Naive B cell (primary cell): ENCODE results near the gene CHAD. TPM values are rescaled to one million over a fixed set of nuclear protein-coding genes. Genes with fewer than 3 reads are reported as not detected.

ENCODE experiments used
- ATAC-seq, 2 donors: fragments of 150-1000 bp; cut with Tn5 transposase; 2 replicates each; pipeline ENCODE4 v1.10.0; 2021; ENCODE audit warnings: low read depth in 2 of 2, mild to moderate bottlenecking in 2 of 2, moderate library complexity in 2 of 2
- DNase-seq: peaks from one replicate; pipeline ENCODE4 v3.0.0; 2022
- H3K27ac Mint-ChIP-seq, 6 donors: one replicate each; pipeline ENCODE4 v1.8.0; 2020 to 2022; ENCODE audit warnings: mild to moderate bottlenecking in 6 of 6, mixed read lengths in 6 of 6, moderate library complexity in 5 of 6, inconsistent platforms in 2 of 6
- H3K27me3 Mint-ChIP-seq, 3 donors: one replicate each; pipeline ENCODE4 v1.8.0; 2021 to 2022; ENCODE audit warnings: mixed read lengths in 3 of 3, mild to moderate bottlenecking in 1 of 3
- H3K36me3 Mint-ChIP-seq, 2 donors: one replicate each; pipeline ENCODE4 v1.8.0; 2020 to 2022; ENCODE audit warnings: mixed read lengths in 2 of 2, inconsistent platforms in 1 of 2, mild to moderate bottlenecking in 1 of 2
- H3K4me1 Mint-ChIP-seq, 3 donors: one replicate each; pipeline ENCODE4 v1.8.0; 2020 to 2022; ENCODE audit warnings: mixed read lengths in 3 of 3, inconsistent platforms in 1 of 3, mild to moderate bottlenecking in 1 of 3, moderate library complexity in 1 of 3
- H3K4me3 Mint-ChIP-seq, 8 donors: one replicate each; pipeline ENCODE4 v1.8.0; 2020 to 2022; ENCODE audit warnings: mild to moderate bottlenecking in 8 of 8, mixed read lengths in 8 of 8, moderate library complexity in 8 of 8, inconsistent platforms in 2 of 8
- H3K9me3 Mint-ChIP-seq, 7 donors: one replicate each; pipeline ENCODE4 v1.8.0; 2020 to 2022; ENCODE audit warnings: mixed read lengths in 7 of 7, mild to moderate bottlenecking in 5 of 7, inconsistent platforms in 2 of 7, moderate library complexity in 1 of 7
- polyA plus RNA-seq, 6 donors: library from polyadenylated mRNA; unstranded; fragments of 300-500 nt; fragmentation: Illumina TruSeq; gene quantifications; one replicate each; pipeline ENCODE4 v1.2.3, GENCODE V29; 2021; ENCODE audit warnings: low read depth in 6 of 6

The CHAD gene
- polyA plus RNA-seq, 6 donors from 2014 or later = 0.14 to 0.24 (median 0.16) TPM; not detected in 3

GRCh38 chr17:50505591-50506130 is 37.0 kb upstream of the CHAD start:
- ATAC-seq (no peak), DNase-seq (no peak)
- peak overlapping the region in 2 of 8 donors; percentile 6 to 88 for H3K4me3 Mint-ChIP-seq
- H3K36me3 Mint-ChIP-seq = no peaks in the 10 kb centered on the region
- peak overlapping the region in 1 of 6 donors; percentile 72 for H3K27ac Mint-ChIP-seq
- peaks cover 8 to 17% (median 12%) of the 10 kb centered on the region in 3 donors for H3K4me1 Mint-ChIP-seq
- peaks cover 0 to 14% (median 0%) of the 10 kb centered on the region in 3 donors for H3K27me3 Mint-ChIP-seq
- no peaks in the 10 kb centered on the region for H3K9me3 Mint-ChIP-seq

- Mint-ChIP-seq H3K4me3 (no peak overlapping the region), H3K9me3 (no peaks in the 10 kb centered on the region), H3K4me1 (no peaks in the 10 kb centered on the region), H3K27ac (no peak overlapping the region), H3K27me3 (peaks cover 0 to 14% (median 0%) of the 10 kb centered on the region in 3 donors), H3K36me3 (no peaks in the 10 kb centered on the region)
- ATAC-seq (no peak), DNase-seq (no peak)
Measured at GRCh38 chr17:50502301-50502990, 33.8 kb upstream of the CHAD start.

GRCh38 chr17:50501054-50501453 is 32.4 kb upstream of the CHAD start:
- DNase-seq = no peak
- H3K27me3 Mint-ChIP-seq = peaks cover 0 to 14% (median 0%) of the 10 kb centered on the region in 3 donors
- no peak for ATAC-seq
- H3K4me1 Mint-ChIP-seq = no peaks in the 10 kb centered on the region
- no peak overlapping the region for H3K4me3 Mint-ChIP-seq
- H3K9me3 Mint-ChIP-seq = no peaks in the 10 kb centered on the region
- H3K36me3 Mint-ChIP-seq = no peaks in the 10 kb centered on the region
- no peak overlapping the region for H3K27ac Mint-ChIP-seq

DNA sequence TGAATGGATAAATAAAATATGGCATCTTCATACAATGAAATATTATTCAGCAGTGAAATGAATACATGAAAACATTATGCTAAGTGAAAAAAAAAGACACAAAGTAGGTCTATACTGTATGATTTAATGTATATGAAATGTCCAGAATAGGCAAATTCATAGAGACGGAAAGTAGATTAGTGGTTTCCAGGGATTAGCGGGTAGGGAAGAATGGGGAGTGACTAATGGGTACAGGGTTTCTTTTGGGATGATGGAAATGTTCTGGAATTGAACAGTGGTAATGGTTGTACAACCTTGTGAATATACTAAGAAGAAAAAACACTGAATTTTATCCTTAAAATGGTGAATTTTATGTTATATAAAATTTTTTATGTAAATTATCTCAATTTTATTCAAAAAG is 31.0 kb upstream of the CHAD start:
- Mint-ChIP-seq H3K27me3 (peaks cover 0 to 8% (median 0%) of the 10 kb centered on the region in 3 donors), H3K4me1 (no peaks in the 10 kb centered on the region), H3K4me3 (no peak overlapping the region)

DNA sequence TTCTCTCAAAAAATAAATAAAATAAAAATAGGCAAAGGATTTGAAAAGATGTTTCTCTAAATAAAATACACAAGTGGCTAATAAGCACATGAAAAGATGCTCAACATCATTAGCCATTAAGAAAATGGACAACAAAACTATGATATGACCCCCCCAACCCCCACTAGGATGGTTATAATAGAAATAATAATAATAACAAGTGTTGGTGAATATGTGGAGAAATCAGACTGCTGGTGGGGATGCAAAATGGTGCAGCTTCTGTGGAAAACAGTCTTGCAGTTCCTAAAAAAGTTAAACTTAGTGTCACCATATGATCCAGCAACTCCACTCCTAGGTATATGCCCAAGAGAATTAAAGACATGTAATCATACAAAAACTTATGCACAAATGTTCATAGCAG is 30.6 kb upstream of the CHAD start:
- ATAC-seq = no peak
- no peak overlapping the region for H3K27ac Mint-ChIP-seq
- H3K27me3 Mint-ChIP-seq = peaks cover 0 to 4% (median 0%) of the 10 kb centered on the region in 3 donors
- no peak for DNase-seq
- H3K4me1 Mint-ChIP-seq = no peaks in the 10 kb centered on the region
- H3K9me3 Mint-ChIP-seq = no peaks in the 10 kb centered on the region
- no peaks in the 10 kb centered on the region for H3K36me3 Mint-ChIP-seq
- no peak overlapping the region for H3K4me3 Mint-ChIP-seq

More for the DNA sequence above, 31.0 kb upstream of the CHAD start:
- Mint-ChIP-seq H3K36me3 (no peaks in the 10 kb centered on the region), H3K9me3 (no peaks in the 10 kb centered on the region), H3K27ac (no peak overlapping the region)
- ATAC-seq (no peak), DNase-seq (no peak)

DNA sequence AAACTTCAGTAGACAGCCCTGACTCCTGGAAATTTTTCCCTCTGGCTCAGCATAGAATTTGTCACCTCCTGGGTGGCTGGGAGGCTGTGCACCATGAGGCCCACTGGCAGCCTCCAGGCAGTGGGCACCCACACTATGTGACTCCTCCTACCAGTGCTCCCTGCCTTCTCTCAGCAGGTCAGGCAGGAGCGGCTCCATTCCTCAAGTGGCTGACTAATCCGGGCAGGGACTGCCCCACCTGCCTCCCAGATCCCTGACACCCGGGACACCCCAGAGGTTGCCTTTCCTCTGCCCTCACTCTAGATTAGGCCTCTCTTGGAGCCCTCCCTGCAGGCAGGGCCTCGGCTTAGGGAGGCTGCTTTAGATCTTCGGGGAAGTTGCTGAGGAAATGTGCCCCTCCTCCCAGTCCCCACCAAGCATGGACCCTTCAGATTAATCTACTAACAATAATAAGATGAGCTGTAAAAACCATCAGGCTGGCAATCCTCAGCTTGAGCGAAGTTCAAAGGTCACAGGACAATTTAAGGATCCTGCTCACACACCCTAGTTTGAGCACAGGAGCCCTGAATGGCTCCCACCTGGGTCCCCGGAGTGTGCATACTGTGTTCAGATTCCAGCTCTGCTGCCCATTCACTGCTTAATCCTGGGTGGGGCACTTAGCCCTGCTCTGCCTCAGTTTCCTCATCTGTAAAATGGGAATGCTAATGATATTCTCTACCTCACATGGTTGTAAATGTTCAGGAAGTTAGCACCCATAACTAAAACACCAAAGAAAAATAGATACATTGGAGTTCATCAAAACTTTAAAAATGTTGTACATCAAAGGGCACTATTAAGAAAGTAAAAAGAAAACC is 29.6 kb upstream of the CHAD start:
- H3K36me3 Mint-ChIP-seq = no peaks in the 10 kb centered on the region
- DNase-seq = no peak
- H3K27me3 Mint-ChIP-seq = peaks cover 0 to 4% (median 0%) of the 10 kb centered on the region in 3 donors
- H3K27ac Mint-ChIP-seq = no peak overlapping the region
- H3K4me1 Mint-ChIP-seq = no peaks in the 10 kb centered on the region
- ATAC-seq = no peak
- H3K9me3 Mint-ChIP-seq = no peaks in the 10 kb centered on the region
- H3K4me3 Mint-ChIP-seq = no peak overlapping the region

DNA sequence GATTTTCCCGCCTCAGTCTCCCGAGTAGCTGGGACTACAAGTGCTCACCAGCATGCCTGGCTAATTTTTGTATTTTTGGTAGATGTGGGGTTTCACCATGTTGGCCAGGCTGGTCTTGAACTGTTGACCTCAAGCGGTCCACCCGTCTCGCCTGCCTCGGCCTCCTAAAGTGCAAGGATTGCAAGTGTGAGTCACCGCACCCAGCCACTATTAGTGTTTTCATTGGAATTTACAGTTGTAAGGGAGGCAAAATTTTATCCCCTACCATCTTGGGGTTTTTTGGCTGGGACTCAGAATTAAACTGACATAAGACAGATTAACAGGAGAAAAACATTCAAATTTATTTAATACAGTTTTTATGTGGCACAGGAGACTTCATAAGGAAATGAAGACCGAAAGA is 27.2 kb upstream of the CHAD start:
- no peaks in the 10 kb centered on the region for H3K36me3 Mint-ChIP-seq
- H3K27me3 Mint-ChIP-seq = no peaks in the 10 kb centered on the region
- H3K4me1 Mint-ChIP-seq = no peaks in the 10 kb centered on the region
- H3K27ac Mint-ChIP-seq = peak overlapping the region in 1 of 6 donors; percentile 54
- no peaks in the 10 kb centered on the region for H3K9me3 Mint-ChIP-seq
- no peak for DNase-seq
- no peak for ATAC-seq
- no peak overlapping the region for H3K4me3 Mint-ChIP-seq

DNA sequence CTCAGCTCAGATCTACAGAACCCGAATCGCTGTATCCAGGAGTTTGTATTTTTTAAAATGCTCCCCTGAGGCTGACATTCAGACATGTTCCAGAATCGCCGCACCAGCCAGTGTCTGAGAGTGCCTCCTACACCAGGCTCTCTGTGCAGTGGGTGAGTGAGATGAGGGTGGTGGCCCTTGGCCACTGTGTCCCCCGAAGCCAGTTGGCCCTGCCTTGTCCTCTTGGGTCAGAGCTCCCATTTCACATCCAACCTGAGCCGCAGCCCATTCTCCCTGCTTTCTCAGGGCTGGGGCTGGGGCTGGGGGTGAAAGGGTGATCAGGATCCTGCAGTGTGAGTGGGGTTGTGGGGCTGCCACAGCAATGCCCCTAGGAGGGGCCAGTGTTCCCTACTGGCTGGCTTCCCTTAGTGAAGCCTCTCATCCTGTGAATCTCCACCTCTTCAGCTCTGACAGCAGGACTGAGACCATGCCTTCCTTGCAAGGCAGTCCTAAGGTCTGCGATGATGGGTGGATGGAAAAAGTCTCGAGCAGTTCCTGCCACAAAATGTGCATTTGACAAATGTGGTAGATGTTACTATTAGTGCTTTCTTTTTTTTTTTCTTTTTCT is 26.6 kb upstream of the CHAD start:
- Mint-ChIP-seq H3K27ac (no peak overlapping the region), H3K36me3 (no peaks in the 10 kb centered on the region), H3K9me3 (no peaks in the 10 kb centered on the region), H3K27me3 (no peaks in the 10 kb centered on the region), H3K4me3 (no peak overlapping the region), H3K4me1 (no peaks in the 10 kb centered on the region)
- ATAC-seq (no peak), DNase-seq (no peak)

- H3K4me3 Mint-ChIP-seq = no peak overlapping the region
- DNase-seq = no peak
- no peaks in the 10 kb centered on the region for H3K36me3 Mint-ChIP-seq
- no peak overlapping the region for H3K27ac Mint-ChIP-seq
- H3K4me1 Mint-ChIP-seq = no peaks in the 10 kb centered on the region
- H3K27me3 Mint-ChIP-seq = no peaks in the 10 kb centered on the region
- H3K9me3 Mint-ChIP-seq = no peaks in the 10 kb centered on the region
- no peak for ATAC-seq
Measured at GRCh38 chr17:50493744-50494143, 25.1 kb upstream of the CHAD start.

DNA sequence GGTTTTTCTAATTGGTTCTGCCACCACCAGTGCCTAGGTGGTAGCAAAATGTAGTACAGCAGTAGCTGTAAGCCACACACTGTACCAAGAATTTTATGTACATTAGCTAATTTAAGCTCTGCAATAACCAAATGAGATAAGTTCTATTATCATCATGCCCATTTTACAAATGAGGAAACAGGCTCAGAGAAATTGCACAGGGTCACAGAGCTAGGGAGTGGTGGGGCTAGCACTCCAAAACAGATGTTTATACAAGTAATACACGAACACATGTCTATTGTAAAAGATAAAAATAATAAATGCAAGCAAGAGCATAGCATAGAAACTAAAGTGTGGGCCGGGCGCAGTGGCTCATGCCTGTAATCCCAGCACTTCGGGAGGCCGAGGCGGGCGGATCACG is 23.5 kb upstream of the CHAD start:
- Mint-ChIP-seq H3K4me3 (no peak overlapping the region), H3K36me3 (no peaks in the 10 kb centered on the region), H3K4me1 (no peaks in the 10 kb centered on the region), H3K9me3 (no peaks in the 10 kb centered on the region), H3K27ac (no peak overlapping the region), H3K27me3 (no peaks in the 10 kb centered on the region)
- ATAC-seq (no peak), DNase-seq (no peak)

- no peaks in the 10 kb centered on the region for H3K27me3 Mint-ChIP-seq
- DNase-seq (no peak), ATAC-seq (no peak)
- no peaks in the 10 kb centered on the region for H3K36me3 Mint-ChIP-seq
- H3K27ac Mint-ChIP-seq = no peak overlapping the region
- H3K4me1 Mint-ChIP-seq = no peaks in the 10 kb centered on the region
- no peak overlapping the region for H3K4me3 Mint-ChIP-seq
- H3K9me3 Mint-ChIP-seq = no peaks in the 10 kb centered on the region
Measured at GRCh38 chr17:50491505-50491904, 22.8 kb upstream of the CHAD start.

DNA sequence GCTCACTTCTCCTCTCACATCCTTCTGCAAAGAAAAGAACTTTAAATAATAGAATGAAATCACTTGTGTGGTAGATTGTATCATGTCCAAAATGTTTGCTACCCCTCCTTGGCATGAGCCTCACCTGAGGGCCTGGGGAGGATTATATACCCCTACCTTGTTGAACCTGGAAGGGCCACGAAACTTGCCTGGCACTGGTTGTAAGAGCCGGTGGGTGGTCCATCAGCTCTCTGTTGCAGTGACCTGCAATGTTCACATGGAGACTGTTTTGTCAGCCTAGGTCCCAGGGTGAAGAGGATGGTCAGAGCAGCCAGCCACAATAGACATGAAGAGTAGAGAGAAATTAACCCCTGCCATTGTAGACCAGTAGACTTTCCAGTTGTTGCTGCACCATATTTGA is 20.2 kb upstream of the CHAD start:
- Mint-ChIP-seq H3K4me1 (no peaks in the 10 kb centered on the region), H3K9me3 (no peaks in the 10 kb centered on the region), H3K27ac (peak overlapping the region in 3 of 6 donors; percentile 18 to 74 (median 57)), H3K27me3 (no peaks in the 10 kb centered on the region), H3K36me3 (peaks cover 0 to 6% of the 10 kb centered on the region in 2 donors), H3K4me3 (no peak overlapping the region)
- DNase-seq (no peak), ATAC-seq (no peak)

DNA sequence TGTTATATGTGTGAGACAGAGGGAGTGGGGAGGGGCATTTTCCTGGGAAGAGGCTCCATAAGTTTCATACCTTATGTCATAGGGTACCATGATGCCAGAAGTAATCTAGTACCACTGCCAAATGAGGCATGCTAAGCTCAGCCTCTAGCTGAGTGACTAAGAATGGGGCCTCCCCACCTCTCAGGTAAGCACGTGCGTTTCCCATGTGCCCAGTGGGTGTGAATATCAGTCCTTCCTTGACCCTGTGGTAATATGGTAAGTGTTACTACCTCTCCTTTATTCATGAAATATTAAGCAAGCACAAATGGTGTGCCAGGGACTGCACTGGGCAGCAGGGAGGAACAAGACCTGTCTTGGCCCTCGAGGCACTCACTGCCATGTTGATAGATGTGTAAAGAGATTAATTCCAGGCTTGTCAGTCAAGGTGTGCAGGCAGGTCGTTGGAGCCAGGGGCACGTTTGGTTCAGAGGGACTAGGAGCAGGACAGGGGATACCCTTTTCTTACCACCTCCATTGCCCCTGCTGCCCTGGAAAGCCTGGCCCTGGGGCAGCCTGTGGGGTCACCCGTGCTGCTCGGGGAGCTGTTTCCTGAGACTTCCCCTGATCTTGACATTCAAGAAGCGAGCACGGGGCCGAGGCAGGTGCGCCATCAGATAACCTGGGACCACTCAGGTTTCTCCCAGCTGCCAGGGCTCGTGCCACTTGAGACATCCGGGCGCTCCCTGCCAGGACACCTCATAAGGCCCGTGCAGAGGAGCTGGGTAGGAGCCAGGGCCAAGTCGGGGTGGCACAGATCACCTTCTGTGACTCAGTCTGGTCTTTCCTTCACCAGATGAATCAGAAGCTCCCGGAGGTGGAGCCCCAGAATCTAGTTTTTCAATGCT is 18.8 kb upstream of the CHAD start:
- Mint-ChIP-seq H3K9me3 (no peaks in the 10 kb centered on the region), H3K27ac (peak overlapping the region in 2 of 6 donors; percentile 29 to 60), H3K27me3 (no peaks in the 10 kb centered on the region), H3K4me3 (no peak overlapping the region), H3K36me3 (peaks cover 0 to 9% of the 10 kb centered on the region in 2 donors), H3K4me1 (peaks cover 0 to 4% (median 0%) of the 10 kb centered on the region in 3 donors)
- DNase-seq (no peak), ATAC-seq (no peak)
